ENCODE data around the gene BEST1. TPM values are rescaled to one million over a fixed set of nuclear protein-coding genes. Genes with fewer than 3 reads are reported as not detected.
A peak's percentile ranks its signal among the peaks of the same experiment; 100 is the strongest.

Gene BEST1
- total and polyA plus RNA-seq, 4 donors, result 7.3 to 21.0 (median 12.7) TPM

GRCh38 chr11:61923166-61924063, 26.7 kb upstream of the BEST1 start:
- Histone ChIP-seq H3K4me3 (ENCODE audit: low read depth, low read length) (no peak overlapping the region), H3K27me3 (ENCODE audit: control insufficient read depth, insufficient read depth, low read length) (peaks cover 3% of the 10 kb centered on the region), H3K27ac (ENCODE audit: low read depth, low read length) (peak overlapping the region; percentile 96), H3K9me3 (ENCODE audit: control insufficient read depth, insufficient read depth, low read length) (no peaks in the 10 kb centered on the region), H3K4me1 (ENCODE audit: control insufficient read depth, insufficient read depth, low read length) (peaks cover 15% of the 10 kb centered on the region), H3K36me3 (ENCODE audit: control insufficient read depth, insufficient read depth, low read length) (no peaks in the 10 kb centered on the region)
- DNase-seq (ENCODE audit: low read depth in 4 of 6, low spot score in 6 of 6), result peak in 1 of 6 donors; percentile 84
- 50% methylated on average over 18 of the region's 18 CpGs for WGBS (ENCODE audit: insufficient coverage)

- 68% methylated on average over 6 of the region's 6 CpGs for WGBS (ENCODE audit: insufficient coverage)
- Histone ChIP-seq H3K4me1 (ENCODE audit: control insufficient read depth, insufficient read depth, low read length) (peaks cover 15% of the 10 kb centered on the region), H3K27ac (ENCODE audit: low read depth, low read length) (peak overlapping the region; percentile 96), H3K27me3 (ENCODE audit: control insufficient read depth, insufficient read depth, low read length) (no peaks in the 10 kb centered on the region), H3K4me3 (ENCODE audit: low read depth, low read length) (no peak overlapping the region), H3K36me3 (ENCODE audit: control insufficient read depth, insufficient read depth, low read length) (no peaks in the 10 kb centered on the region), H3K9me3 (ENCODE audit: control insufficient read depth, insufficient read depth, low read length) (no peaks in the 10 kb centered on the region)
- DNase-seq (ENCODE audit: low read depth in 4 of 6, low spot score in 6 of 6), result no peak
Measured at GRCh38 chr11:61924064-61924455, 26.1 kb upstream of the BEST1 start.

GRCh38 chr11:61925736-61926135, 24.4 kb upstream of the BEST1 start:
- Histone ChIP-seq H3K4me3 (ENCODE audit: low read depth, low read length) (no peak overlapping the region), H3K36me3 (ENCODE audit: control insufficient read depth, insufficient read depth, low read length) (no peaks in the 10 kb centered on the region), H3K27me3 (ENCODE audit: control insufficient read depth, insufficient read depth, low read length) (no peaks in the 10 kb centered on the region), H3K27ac (ENCODE audit: low read depth, low read length) (no peak overlapping the region), H3K9me3 (ENCODE audit: control insufficient read depth, insufficient read depth, low read length) (no peaks in the 10 kb centered on the region), H3K4me1 (ENCODE audit: control insufficient read depth, insufficient read depth, low read length) (peaks cover 15% of the 10 kb centered on the region)
- no peak for DNase-seq (ENCODE audit: low read depth in 4 of 6, low spot score in 6 of 6)
- 60% methylated on average over 1 of the region's 2 CpGs for WGBS (ENCODE audit: insufficient coverage)

GRCh38 chr11:61926235-61926634, 23.9 kb upstream of the BEST1 start:
- Histone ChIP-seq H3K36me3 (ENCODE audit: control insufficient read depth, insufficient read depth, low read length) (no peaks in the 10 kb centered on the region), H3K9me3 (ENCODE audit: control insufficient read depth, insufficient read depth, low read length) (no peaks in the 10 kb centered on the region), H3K4me3 (ENCODE audit: low read depth, low read length) (no peak overlapping the region), H3K4me1 (ENCODE audit: control insufficient read depth, insufficient read depth, low read length) (peaks cover 15% of the 10 kb centered on the region), H3K27ac (ENCODE audit: low read depth, low read length) (no peak overlapping the region), H3K27me3 (ENCODE audit: control insufficient read depth, insufficient read depth, low read length) (no peaks in the 10 kb centered on the region)
- 89% methylated on average over 3 of the region's 3 CpGs for WGBS (ENCODE audit: insufficient coverage)
- no peak for DNase-seq (ENCODE audit: low read depth in 4 of 6, low spot score in 6 of 6)

GRCh38 chr11:61927501-61927900, 22.6 kb upstream of the BEST1 start:
- Histone ChIP-seq H3K27ac (ENCODE audit: low read depth, low read length) (no peak overlapping the region), H3K4me3 (ENCODE audit: low read depth, low read length) (no peak overlapping the region), H3K4me1 (ENCODE audit: control insufficient read depth, insufficient read depth, low read length) (peaks cover 15% of the 10 kb centered on the region), H3K27me3 (ENCODE audit: control insufficient read depth, insufficient read depth, low read length) (no peaks in the 10 kb centered on the region), H3K36me3 (ENCODE audit: control insufficient read depth, insufficient read depth, low read length) (no peaks in the 10 kb centered on the region), H3K9me3 (ENCODE audit: control insufficient read depth, insufficient read depth, low read length) (no peaks in the 10 kb centered on the region)
- WGBS (ENCODE audit: insufficient coverage), result 100% methylated on average over 1 of the region's 1 CpG
- DNase-seq (ENCODE audit: low read depth in 4 of 6, low spot score in 6 of 6), result no peak

- Histone ChIP-seq H3K27ac (ENCODE audit: low read depth, low read length) (no peak overlapping the region), H3K9me3 (ENCODE audit: control insufficient read depth, insufficient read depth, low read length) (no peaks in the 10 kb centered on the region), H3K4me3 (ENCODE audit: low read depth, low read length) (no peak overlapping the region), H3K27me3 (ENCODE audit: control insufficient read depth, insufficient read depth, low read length) (no peaks in the 10 kb centered on the region), H3K36me3 (ENCODE audit: control insufficient read depth, insufficient read depth, low read length) (no peaks in the 10 kb centered on the region), H3K4me1 (ENCODE audit: control insufficient read depth, insufficient read depth, low read length) (peaks cover 6% of the 10 kb centered on the region)
- DNase-seq (ENCODE audit: low read depth in 4 of 6, low spot score in 6 of 6), result no peak
Measured at GRCh38 chr11:61928606-61929005, 21.5 kb upstream of the BEST1 start.

GRCh38 chr11:61930933-61931332, 19.2 kb upstream of the BEST1 start:
- DNase-seq (ENCODE audit: low read depth in 4 of 6, low spot score in 6 of 6), result no peak
- Histone ChIP-seq H3K27me3 (ENCODE audit: control insufficient read depth, insufficient read depth, low read length) (no peaks in the 10 kb centered on the region), H3K36me3 (ENCODE audit: control insufficient read depth, insufficient read depth, low read length) (no peaks in the 10 kb centered on the region), H3K4me3 (ENCODE audit: low read depth, low read length) (no peak overlapping the region), H3K4me1 (ENCODE audit: control insufficient read depth, insufficient read depth, low read length) (no peaks in the 10 kb centered on the region), H3K9me3 (ENCODE audit: control insufficient read depth, insufficient read depth, low read length) (no peaks in the 10 kb centered on the region), H3K27ac (ENCODE audit: low read depth, low read length) (no peak overlapping the region)
- no CpG with 5 or more reads among the region's 3 CpGs for WGBS (ENCODE audit: insufficient coverage)

- no peak for DNase-seq (ENCODE audit: low read depth in 4 of 6, low spot score in 6 of 6)
- Histone ChIP-seq H3K4me3 (ENCODE audit: low read depth, low read length) (no peak overlapping the region), H3K4me1 (ENCODE audit: control insufficient read depth, insufficient read depth, low read length) (no peaks in the 10 kb centered on the region), H3K9me3 (ENCODE audit: control insufficient read depth, insufficient read depth, low read length) (peaks cover 2% of the 10 kb centered on the region), H3K27ac (ENCODE audit: low read depth, low read length) (no peak overlapping the region), H3K27me3 (ENCODE audit: control insufficient read depth, insufficient read depth, low read length) (no peaks in the 10 kb centered on the region), H3K36me3 (ENCODE audit: control insufficient read depth, insufficient read depth, low read length) (no peaks in the 10 kb centered on the region)
- WGBS (ENCODE audit: insufficient coverage), result no CpG with 5 or more reads among the region's 2 CpGs
Measured at GRCh38 chr11:61935861-61936260, 14.3 kb upstream of the BEST1 start.

- no peak for DNase-seq (ENCODE audit: low read depth in 4 of 6, low spot score in 6 of 6)
- Histone ChIP-seq H3K27ac (ENCODE audit: low read depth, low read length) (no peak overlapping the region), H3K4me1 (ENCODE audit: control insufficient read depth, insufficient read depth, low read length) (no peaks in the 10 kb centered on the region), H3K36me3 (ENCODE audit: control insufficient read depth, insufficient read depth, low read length) (no peaks in the 10 kb centered on the region), H3K27me3 (ENCODE audit: control insufficient read depth, insufficient read depth, low read length) (no peaks in the 10 kb centered on the region), H3K4me3 (ENCODE audit: low read depth, low read length) (no peak overlapping the region), H3K9me3 (ENCODE audit: control insufficient read depth, insufficient read depth, low read length) (peaks cover 2% of the 10 kb centered on the region)
- whole genome bisulfite sequencing (ENCODE audit: insufficient coverage), result 94% methylated on average over 8 of the region's 10 CpGs
Measured at GRCh38 chr11:61940466-61940865, 9.7 kb upstream of the BEST1 start.

GRCh38 chr11:61945191-61945590, 5.0 kb upstream of the BEST1 start:
- DNase-seq (ENCODE audit: low read depth in 4 of 6, low spot score in 6 of 6), result no peak
- Histone ChIP-seq H3K9me3 (ENCODE audit: control insufficient read depth, insufficient read depth, low read length) (no peaks in the 10 kb centered on the region), H3K27ac (ENCODE audit: low read depth, low read length) (no peak overlapping the region), H3K4me1 (ENCODE audit: control insufficient read depth, insufficient read depth, low read length) (peaks cover 24% of the 10 kb centered on the region), H3K4me3 (ENCODE audit: low read depth, low read length) (no peak overlapping the region), H3K27me3 (ENCODE audit: control insufficient read depth, insufficient read depth, low read length) (no peaks in the 10 kb centered on the region), H3K36me3 (ENCODE audit: control insufficient read depth, insufficient read depth, low read length) (no peaks in the 10 kb centered on the region)
- WGBS (ENCODE audit: insufficient coverage), result 84% methylated on average over 12 of the region's 13 CpGs

Measured in spinal cord (tissue), 10 donors.